A549 (cell line): ENCODE results near the gene ZNF615. TPM values are rescaled to one million over a fixed set of nuclear protein-coding genes. Genes with fewer than 3 reads are reported as not detected.

Experiments
- ATAC-seq, 2 experiments: fragments of 200-7000 bp in 1 of 2; fragments of >200 bp in 1 of 2; cut with Nextera tagmentation in 1 of 2; cut with Tn5 transposase in 1 of 2; 3 replicates each; pipeline versions ENCODE4 v1.8.0 to v1.9.1; 2018 to 2020; ENCODE audit warnings: mild to moderate bottlenecking in 1 of 2, moderate library complexity in 1 of 2
- CTCF ChIA-PET: fragments of 300-600 bp; sonication (Branson Sonifier 250); formaldehyde crosslinking; extraction: SDS; loops from one replicate; lab custom pipeline; 2021; ENCODE audit warnings: antibody characterized with exemption, inconsistent platforms; lab: Yijun Ruan, JAX
- POLR2A ChIA-PET: fragments of 350-600 bp; formaldehyde crosslinking; extraction: SDS; loops from one replicate; lab custom pipeline; 2021; ENCODE audit warnings: antibody characterized with exemption, inconsistent platforms; lab: Yijun Ruan, JAX
- DNase-seq, 2 experiments: peaks; one replicate each; pipeline versions ENCODE4 v3.0.0 to v3.0.0-alpha.2; 2011 to 2016; ENCODE audit warnings: low read depth in 1 of 2, low spot score in 1 of 2
- FAIRE-seq: peaks from 2 replicates; lab custom pipeline; 2011; peaks lifted over from hg19 to GRCh38; lab: Jason Lieb, UNC
- H3K27ac ChIP-seq, 2 experiments: fragments of >200 bp; sonication (Bioruptor Twin); formaldehyde crosslinking; 3 replicates each; pipeline ENCODE4 v1.5.1; 2016 to 2017
- H3K4me1 ChIP-seq: fragments of >200 bp; sonication (Bioruptor Twin); formaldehyde crosslinking; 3 replicates; pipeline ENCODE4 v1.6.1; 2016
- H3K4me2 ChIP-seq: fragments of >200 bp; sonication (Bioruptor Twin); formaldehyde crosslinking; 3 replicates; pipeline ENCODE4 v1.6.1; 2016
- H3K4me3 ChIP-seq: fragments of >200 bp; sonication (Bioruptor Twin); formaldehyde crosslinking; 3 replicates; pipeline ENCODE4 v1.5.1; 2016
- H3K9me3 ChIP-seq: fragments of >200 bp; sonication (Bioruptor Twin); formaldehyde crosslinking; 3 replicates; pipeline ENCODE4 v1.6.1; 2016
- CBX2 ChIP-seq: fragments of 200-600 bp; sonication (generic); IDR thresholded peaks from 2 replicates; pipeline ENCODE4 v1.6.1; 2016; ENCODE audit warnings: low read depth, mild to moderate bottlenecking, borderline replicate concordance
- CHD2 ChIP-seq: fragments of 150-350 bp; IDR thresholded peaks from 2 replicates; pipeline ENCODE4 v1.6.1; 2014; ENCODE audit warnings: low read length; ENCODE audit not compliant: partially characterized antibody
- CHD4 ChIP-seq: fragments of 200-600 bp; sonication (generic); IDR thresholded peaks from 2 replicates; pipeline ENCODE4 v1.6.1; 2016; ENCODE audit warnings: antibody characterized with exemption, mild to moderate bottlenecking, borderline replicate concordance
- EHMT2 ChIP-seq: fragments of 200-600 bp; sonication (generic); IDR thresholded peaks from 2 replicates; pipeline ENCODE4 v1.6.1; 2016; ENCODE audit warnings: antibody characterized with exemption, low read depth, mild to moderate bottlenecking, moderate library complexity
- EP300 ChIP-seq, 2 experiments: fragments of >200 bp; sonication (Bioruptor Twin); formaldehyde crosslinking; IDR thresholded peaks; 2 replicates in 1 of 2; 3 replicates in 1 of 2; pipeline ENCODE4 v1.6.1; 2016 to 2017
- ESRRA ChIP-seq: fragments of 150-350 bp; IDR thresholded peaks from 2 replicates; pipeline ENCODE4 v1.6.1; 2014; ENCODE audit warnings: mild to moderate bottlenecking, low read length, borderline replicate concordance
- FOSB ChIP-seq: fragments of 250-450 bp; sonication (Bioruptor Pico); IDR thresholded peaks from 2 replicates; pipeline ENCODE4 v1.5.0; 2020; ENCODE audit warnings: mild to moderate bottlenecking, moderate library complexity
- GATA3 ChIP-seq: IDR thresholded peaks from 2 replicates; pipeline ENCODE4 v1.6.1; 2012; ENCODE audit warnings: borderline replicate concordance
- HDAC2 ChIP-seq: fragments of 200-600 bp; sonication (generic); IDR thresholded peaks from 2 replicates; pipeline ENCODE4 v1.6.1; 2016
- HEYL ChIP-seq: fragments of 250-450 bp; sonication (Bioruptor Pico); IDR thresholded peaks from 2 replicates; pipeline ENCODE4 v1.8.0; 2021; ENCODE audit warnings: mild to moderate bottlenecking, moderate library complexity
- HOXA7 ChIP-seq: fragments of 250-450 bp; sonication (Bioruptor Pico); IDR thresholded peaks from 2 replicates; pipeline ENCODE4 v1.5.0; 2020; ENCODE audit warnings: mild to moderate bottlenecking, moderate library complexity
- HOXB13 ChIP-seq: fragments of 250-450 bp; sonication (Bioruptor Pico); IDR thresholded peaks from 2 replicates; pipeline ENCODE4 v1.5.0; 2020; ENCODE audit warnings: low read depth, mild to moderate bottlenecking, moderate library complexity
- KDM5A ChIP-seq: fragments of 200-600 bp; sonication (generic); IDR thresholded peaks from 2 replicates; pipeline ENCODE4 v1.6.1; 2016; ENCODE audit warnings: antibody characterized with exemption, mild to moderate bottlenecking
- MAFK ChIP-seq: fragments of 450-650 bp; IDR thresholded peaks from 2 replicates; pipeline ENCODE4 v1.6.1; 2014; ENCODE audit not compliant: partially characterized antibody
- MAZ ChIP-seq: fragments of 150-350 bp; IDR thresholded peaks from 2 replicates; pipeline ENCODE4 v1.6.1; 2014; ENCODE audit warnings: antibody characterized with exemption, low read depth, low read length, borderline replicate concordance
- POLR2A ChIP-seq: IDR thresholded peaks from 2 replicates; pipeline ENCODE4 v1.6.1; 2012; ENCODE audit warnings: mild to moderate bottlenecking, low read length
- RARB ChIP-seq: fragments of 250-450 bp; sonication (Bioruptor Pico); IDR thresholded peaks from 2 replicates; pipeline ENCODE4 v1.8.0; 2021; ENCODE audit warnings: mild to moderate bottlenecking, moderate library complexity
- RCOR1 ChIP-seq: fragments of 150-350 bp; IDR thresholded peaks from 2 replicates; pipeline ENCODE4 v1.6.1; 2014; ENCODE audit warnings: antibody characterized with exemption, low read length, low read depth
- RNF2 ChIP-seq: fragments of 200-600 bp; sonication (generic); IDR thresholded peaks from 2 replicates; pipeline ENCODE4 v1.6.1; 2016; ENCODE audit warnings: low read depth, mild to moderate bottlenecking, antibody characterized with exemption, moderate library complexity, borderline replicate concordance
- SREBF2 ChIP-seq: fragments of 450-650 bp; IDR thresholded peaks from 2 replicates; pipeline ENCODE4 v1.6.1; 2014; ENCODE audit warnings: mild to moderate bottlenecking, moderate library complexity
- WGBS: methylation state at CpG from one replicate; pipeline ENCODE4 v1.1.6; 2017; ENCODE audit errors: missing lambda C conversion rate; 5-methylcytosine and 5-hydroxymethylcytosine counted together
- polyA plus RNA-seq, 4 experiments: library from polyadenylated mRNA; depleted of rRNA in 3 of 4; stranded (reverse); fragments of >200 nt; fragmentation: RNase III in 1 of 4; extraction: RNeasy Plus Mini Kit Qiagen cat#74134 plus additional on column Dnase treatment in 1 of 4; gene quantifications; 2 replicates in 3 of 4; 3 replicates in 1 of 4; pipeline ENCODE4 v1.2.3, GENCODE V29; 2011 to 2017
- TF ChIP-seq, protein P1 (sequence below): fragments of 150-350 bp; IDR thresholded peaks from 2 replicates; pipeline ENCODE4 v1.6.1; 2014; ENCODE audit warnings: low read depth, mild to moderate bottlenecking, low read length
- TF ChIP-seq, protein P2 (sequence below): IDR thresholded peaks from 2 replicates; pipeline ENCODE4 v1.6.1; 2012; ENCODE audit warnings: low read depth, borderline replicate concordance
- TF ChIP-seq, protein P3 (sequence below): IDR thresholded peaks from 2 replicates; pipeline ENCODE4 v1.6.1; 2012
- TF ChIP-seq, protein P4 (sequence below): fragments of 250-450 bp; sonication (Bioruptor Pico); IDR thresholded peaks from 2 replicates; pipeline ENCODE4 v1.5.0; 2021; ENCODE audit warnings: mild to moderate bottlenecking, moderate library complexity, borderline replicate concordance
- TF ChIP-seq, protein P5 (sequence below): fragments of >200 bp; sonication (Bioruptor Twin); formaldehyde crosslinking; IDR thresholded peaks from 3 replicates; pipeline ENCODE4 v1.6.1; 2016
- TF ChIP-seq, protein P6 (sequence below): fragments of >200 bp; sonication (Bioruptor Twin); formaldehyde crosslinking; IDR thresholded peaks from 2 replicates; pipeline ENCODE4 v1.6.1; 2016
- TF ChIP-seq, protein P7 (sequence below): fragments of >200 bp; sonication (Bioruptor Twin); formaldehyde crosslinking; IDR thresholded peaks from 3 replicates; pipeline ENCODE4 v1.5.1; 2016
- TF ChIP-seq, protein P8 (sequence below): IDR thresholded peaks from 2 replicates; pipeline ENCODE4 v1.6.1; 2012

The ZNF615 gene
- polyA plus RNA-seq, 2 of the 4 experiments (the other 2 are of a cell fraction): 7.5 to 9.4 TPM

DNA sequence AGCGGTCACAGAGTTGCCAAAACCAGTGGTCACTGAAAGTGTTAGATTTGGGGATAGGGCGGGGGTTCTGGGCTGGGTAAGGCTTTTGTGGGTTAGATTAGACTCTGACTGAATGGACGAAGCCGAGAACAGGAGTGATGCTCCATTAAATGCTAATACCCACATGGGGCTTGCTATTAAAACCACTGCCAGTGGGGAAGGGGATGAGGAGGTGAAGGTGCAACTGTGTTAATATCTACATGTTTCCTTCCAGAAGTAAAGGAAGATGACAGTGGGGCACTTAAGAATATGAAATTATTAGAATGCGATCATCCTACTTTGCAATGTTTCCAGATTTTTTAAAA is 20.7 kb upstream of the ZNF615 start:
- ATAC-seq (peak; percentile 63 to 73), FAIRE-seq (no peak), DNase-seq (no peak)
- ChIA-PET CTCF (interaction anchor here (1.2 kb wide), 1 partner anchor 20 kb away, joined by 3 read pairs; the partner anchor contains the start of gene ZNF432), POLR2A (interaction anchor here (0.6 to 1.3 kb wide), 4 partner anchors 20 to 364 kb away, joined by 3 to 7 read pairs (median 6); partner anchors contain the start of genes PPP2R1A, ZNF432 and ZNF615)
- TF ChIP-seq, protein P1, sequence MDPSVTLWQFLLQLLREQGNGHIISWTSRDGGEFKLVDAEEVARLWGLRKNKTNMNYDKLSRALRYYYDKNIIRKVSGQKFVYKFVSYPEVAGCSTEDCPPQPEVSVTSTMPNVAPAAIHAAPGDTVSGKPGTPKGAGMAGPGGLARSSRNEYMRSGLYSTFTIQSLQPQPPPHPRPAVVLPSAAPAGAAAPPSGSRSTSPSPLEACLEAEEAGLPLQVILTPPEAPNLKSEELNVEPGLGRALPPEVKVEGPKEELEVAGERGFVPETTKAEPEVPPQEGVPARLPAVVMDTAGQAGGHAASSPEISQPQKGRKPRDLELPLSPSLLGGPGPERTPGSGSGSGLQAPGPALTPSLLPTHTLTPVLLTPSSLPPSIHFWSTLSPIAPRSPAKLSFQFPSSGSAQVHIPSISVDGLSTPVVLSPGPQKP: no peak
- no peak for TF ChIP-seq FOSB (CRISPR knock-in tag)
- TF ChIP-seq HDAC2: no peak
- TF ChIP-seq, protein P2, sequence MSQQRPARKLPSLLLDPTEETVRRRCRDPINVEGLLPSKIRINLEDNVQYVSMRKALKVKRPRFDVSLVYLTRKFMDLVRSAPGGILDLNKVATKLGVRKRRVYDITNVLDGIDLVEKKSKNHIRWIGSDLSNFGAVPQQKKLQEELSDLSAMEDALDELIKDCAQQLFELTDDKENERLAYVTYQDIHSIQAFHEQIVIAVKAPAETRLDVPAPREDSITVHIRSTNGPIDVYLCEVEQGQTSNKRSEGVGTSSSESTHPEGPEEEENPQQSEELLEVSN: no peak
- no peak for TF ChIP-seq HEYL (CRISPR knock-in tag)
- TF ChIP-seq POLR2A: no peak
- TF ChIP-seq CBX2: no peak
- TF ChIP-seq CHD2: no peak
- TF ChIP-seq CHD4: no peak
- no peak for TF ChIP-seq RCOR1
- no peak for TF ChIP-seq EHMT2
- TF ChIP-seq ESRRA: no peak
- TF ChIP-seq SREBF2: no peak
- TF ChIP-seq EP300 (IDR thresholded peaks at IDR 0.05): no peak
- 35% methylated on average over 5 of the region's 5 CpGs for WGBS
- Histone ChIP-seq H3K4me2 (peak overlapping the region; percentile 62), H3K4me1 (no peaks in the 10 kb centered on the region), H3K4me3 (peak overlapping the region; percentile 65), H3K27ac (peak overlapping the region; percentile 74 to 87), H3K9me3 (peaks cover 92% of the 10 kb centered on the region)

DNA sequence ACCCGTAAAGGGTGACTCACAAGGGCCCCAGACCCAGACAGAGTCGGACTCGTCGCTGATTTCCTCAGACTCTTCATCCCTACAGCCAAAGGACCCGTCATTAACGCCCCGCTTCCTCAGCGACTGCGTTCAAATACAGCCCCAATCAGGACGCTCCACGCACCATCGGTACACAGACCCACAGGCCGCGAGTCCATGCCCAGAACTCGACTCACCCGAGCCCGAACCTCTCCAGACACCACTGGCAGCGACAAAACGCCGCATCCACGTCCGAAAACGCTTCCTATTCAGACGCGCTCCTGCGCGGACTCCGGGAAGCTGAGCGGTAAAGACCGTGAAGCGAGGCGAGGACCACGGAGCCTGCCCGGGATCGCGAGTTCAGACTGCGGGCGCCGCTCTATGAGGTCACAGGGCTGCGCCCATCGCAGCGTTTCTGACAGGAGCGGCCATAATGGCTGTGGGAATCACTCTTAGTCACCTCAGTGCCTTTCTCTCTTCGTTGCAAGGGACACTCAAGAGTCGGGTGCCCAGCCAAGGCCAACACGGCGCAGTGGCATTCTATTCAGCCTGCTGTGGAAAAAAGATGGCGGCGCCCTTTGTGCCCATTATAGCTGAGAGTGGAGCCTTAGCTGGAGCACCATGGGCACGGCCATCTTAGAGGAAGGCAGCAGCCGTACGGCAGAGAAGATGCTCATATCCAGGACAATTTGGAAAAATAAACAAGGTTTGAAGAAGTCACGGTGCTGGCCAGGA is 20.2 kb upstream of the ZNF615 start, which contains the start of gene ZNF614:
TSS of gene ZNF614 (minus strand) at position 353 of the 753 bp plus-strand sequence. CDS start 2,634 bp downstream, outside the sequence.
- Histone ChIP-seq H3K27ac (peak within 1 kb of the TSS; percentile 74 to 87), H3K4me2 (peak within 1 kb of the TSS; percentile 62), H3K9me3 (peaks cover 92% of the 10 kb centered on the region), H3K4me1 (no peaks in the 10 kb centered on the region), H3K4me3 (peak within 1 kb of the TSS; percentile 65)
- ChIA-PET POLR2A (interaction anchor here (0.6 to 1.3 kb wide), 4 partner anchors 20 to 365 kb away, joined by 3 to 7 read pairs (median 6); partner anchors contain the start of genes PPP2R1A, ZNF432 and ZNF615), CTCF (interaction anchor here (1.2 kb wide), 1 partner anchor 20 kb away, joined by 3 read pairs; the partner anchor contains the start of gene ZNF432)
- 3% methylated on average over 52 of the region's 53 CpGs for WGBS
- peak; percentile 97 for ATAC-seq
- peak; percentile 81 to 90 for DNase-seq
- no peak for FAIRE-seq
- TF ChIP-seq, protein P3, sequence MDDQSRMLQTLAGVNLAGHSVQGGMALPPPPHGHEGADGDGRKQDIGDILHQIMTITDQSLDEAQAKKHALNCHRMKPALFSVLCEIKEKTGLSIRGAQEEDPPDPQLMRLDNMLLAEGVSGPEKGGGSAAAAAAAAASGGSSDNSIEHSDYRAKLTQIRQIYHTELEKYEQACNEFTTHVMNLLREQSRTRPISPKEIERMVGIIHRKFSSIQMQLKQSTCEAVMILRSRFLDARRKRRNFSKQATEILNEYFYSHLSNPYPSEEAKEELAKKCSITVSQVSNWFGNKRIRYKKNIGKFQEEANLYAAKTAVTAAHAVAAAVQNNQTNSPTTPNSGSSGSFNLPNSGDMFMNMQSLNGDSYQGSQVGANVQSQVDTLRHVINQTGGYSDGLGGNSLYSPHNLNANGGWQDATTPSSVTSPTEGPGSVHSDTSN: no peak
- TF ChIP-seq, protein P4, sequence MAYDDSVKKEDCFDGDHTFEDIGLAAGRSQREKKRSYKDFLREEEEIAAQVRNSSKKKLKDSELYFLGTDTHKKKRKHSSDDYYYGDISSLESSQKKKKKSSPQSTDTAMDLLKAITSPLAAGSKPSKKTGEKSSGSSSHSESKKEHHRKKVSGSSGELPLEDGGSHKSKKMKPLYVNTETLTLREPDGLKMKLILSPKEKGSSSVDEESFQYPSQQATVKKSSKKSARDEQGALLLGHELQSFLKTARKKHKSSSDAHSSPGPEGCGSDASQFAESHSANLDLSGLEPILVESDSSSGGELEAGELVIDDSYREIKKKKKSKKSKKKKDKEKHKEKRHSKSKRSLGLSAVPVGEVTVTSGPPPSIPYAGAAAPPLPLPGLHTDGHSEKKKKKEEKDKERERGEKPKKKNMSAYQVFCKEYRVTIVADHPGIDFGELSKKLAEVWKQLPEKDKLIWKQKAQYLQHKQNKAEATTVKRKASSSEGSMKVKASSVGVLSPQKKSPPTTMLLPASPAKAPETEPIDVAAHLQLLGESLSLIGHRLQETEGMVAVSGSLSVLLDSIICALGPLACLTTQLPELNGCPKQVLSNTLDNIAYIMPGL (CRISPR knock-in tag): no peak
- TF ChIP-seq, protein P5, sequence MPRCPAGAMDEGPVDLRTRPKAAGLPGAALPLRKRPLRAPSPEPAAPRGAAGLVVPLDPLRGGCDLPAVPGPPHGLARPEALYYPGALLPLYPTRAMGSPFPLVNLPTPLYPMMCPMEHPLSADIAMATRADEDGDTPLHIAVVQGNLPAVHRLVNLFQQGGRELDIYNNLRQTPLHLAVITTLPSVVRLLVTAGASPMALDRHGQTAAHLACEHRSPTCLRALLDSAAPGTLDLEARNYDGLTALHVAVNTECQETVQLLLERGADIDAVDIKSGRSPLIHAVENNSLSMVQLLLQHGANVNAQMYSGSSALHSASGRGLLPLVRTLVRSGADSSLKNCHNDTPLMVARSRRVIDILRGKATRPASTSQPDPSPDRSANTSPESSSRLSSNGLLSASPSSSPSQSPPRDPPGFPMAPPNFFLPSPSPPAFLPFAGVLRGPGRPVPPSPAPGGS: no peak
- TF ChIP-seq POLR2A: peak; percentile 62
- no peak for TF ChIP-seq EP300 (IDR thresholded peaks at IDR 0.05)
- TF ChIP-seq, protein P6, sequence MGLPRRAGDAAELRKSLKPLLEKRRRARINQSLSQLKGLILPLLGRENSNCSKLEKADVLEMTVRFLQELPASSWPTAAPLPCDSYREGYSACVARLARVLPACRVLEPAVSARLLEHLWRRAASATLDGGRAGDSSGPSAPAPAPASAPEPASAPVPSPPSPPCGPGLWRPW: no peak
- TF ChIP-seq CBX2: no peak
- no peak for TF ChIP-seq HEYL (CRISPR knock-in tag)
- peak; percentile 62; the same call in 1 of the 2 replicates for TF ChIP-seq HOXB13
- TF ChIP-seq MAZ: no peak
- TF ChIP-seq HDAC2: no peak
- TF ChIP-seq, protein P7, sequence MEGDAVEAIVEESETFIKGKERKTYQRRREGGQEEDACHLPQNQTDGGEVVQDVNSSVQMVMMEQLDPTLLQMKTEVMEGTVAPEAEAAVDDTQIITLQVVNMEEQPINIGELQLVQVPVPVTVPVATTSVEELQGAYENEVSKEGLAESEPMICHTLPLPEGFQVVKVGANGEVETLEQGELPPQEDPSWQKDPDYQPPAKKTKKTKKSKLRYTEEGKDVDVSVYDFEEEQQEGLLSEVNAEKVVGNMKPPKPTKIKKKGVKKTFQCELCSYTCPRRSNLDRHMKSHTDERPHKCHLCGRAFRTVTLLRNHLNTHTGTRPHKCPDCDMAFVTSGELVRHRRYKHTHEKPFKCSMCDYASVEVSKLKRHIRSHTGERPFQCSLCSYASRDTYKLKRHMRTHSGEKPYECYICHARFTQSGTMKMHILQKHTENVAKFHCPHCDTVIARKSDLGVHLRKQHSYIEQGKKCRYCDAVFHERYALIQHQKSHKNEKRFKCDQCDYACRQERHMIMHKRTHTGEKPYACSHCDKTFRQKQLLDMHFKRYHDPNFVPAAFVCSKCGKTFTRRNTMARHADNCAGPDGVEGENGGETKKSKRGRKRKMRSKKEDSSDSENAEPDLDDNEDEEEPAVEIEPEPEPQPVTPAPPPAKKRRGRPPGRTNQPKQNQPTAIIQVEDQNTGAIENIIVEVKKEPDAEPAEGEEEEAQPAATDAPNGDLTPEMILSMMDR: no peak
- TF ChIP-seq RARB (CRISPR knock-in tag): no peak
- TF ChIP-seq, protein P8, sequence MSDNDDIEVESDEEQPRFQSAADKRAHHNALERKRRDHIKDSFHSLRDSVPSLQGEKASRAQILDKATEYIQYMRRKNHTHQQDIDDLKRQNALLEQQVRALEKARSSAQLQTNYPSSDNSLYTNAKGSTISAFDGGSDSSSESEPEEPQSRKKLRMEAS: peak; percentile 87
- peak; percentile 36; the same call in 1 of the 2 replicates for TF ChIP-seq GATA3
- TF ChIP-seq MAFK: no peak
- peak; percentile 47 for TF ChIP-seq KDM5A
- no peak for TF ChIP-seq HOXA7
- TF ChIP-seq RNF2: no peak
